Measurements from ENCODE around the gene KRT32. TPM values are rescaled to one million over a fixed set of nuclear protein-coding genes. Genes with fewer than 3 reads are reported as not detected.
A peak's percentile ranks its signal among the peaks of the same experiment; 100 is the strongest.

The KRT32 gene
- polyA plus RNA-seq, 1 donor (not counting 4 experiments of a cell fraction or from before 2014, with no cell fraction given) = not detected

DNA sequence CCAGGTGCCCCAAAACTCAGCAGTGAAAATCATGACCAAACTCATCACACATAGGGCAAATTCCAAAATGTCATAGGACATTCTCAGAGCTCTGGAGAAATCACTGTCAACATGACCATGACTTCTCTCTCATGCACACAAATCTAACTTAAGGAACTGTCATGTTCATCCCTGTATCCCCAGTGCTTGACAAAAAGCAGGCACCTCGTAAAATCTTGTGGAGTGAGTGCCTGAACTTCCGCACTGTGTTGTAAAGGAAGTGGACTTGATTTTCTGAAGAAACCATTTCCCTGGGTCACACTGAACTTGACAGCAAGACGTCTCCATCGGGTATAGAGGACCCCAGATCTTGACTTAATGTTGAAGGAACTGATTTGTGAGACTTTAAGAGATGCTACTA is 45.6 kb downstream of the KRT32 start:
- Histone ChIP-seq H3K27me3 (ENCODE audit: control insufficient read depth, extremely low read depth, insufficient read depth, low read length) (no peaks in the 10 kb centered on the region), H3K9ac (ENCODE audit: control insufficient read depth, extremely low read depth, insufficient read depth, low read length) (peak overlapping the region; percentile 58), H3K36me3 (ENCODE audit: control insufficient read depth in 2 of 2, extremely low read depth in 1 of 2, insufficient read depth in 2 of 2, low read length in 2 of 2) (no peaks in the 10 kb centered on the region), H3K4me1 (ENCODE audit: control insufficient read depth, extremely low read depth, insufficient read depth, low read length) (peaks cover 48% of the 10 kb centered on the region), H3K4me2 (ENCODE audit: control insufficient read depth, extremely low read depth, insufficient read depth, low read depth, low read length) (peak overlapping the region; percentile 46), H2AFZ (ENCODE audit: control insufficient read depth, low read length) (no peak overlapping the region), H4K20me1 (ENCODE audit: control insufficient read depth, extremely low read depth, insufficient read depth, low read length) (no peaks in the 10 kb centered on the region), H3K4me3 (ENCODE audit: control insufficient read depth in 2 of 3, extremely low read depth in 1 of 3, insufficient read depth in 2 of 3, low read depth in 1 of 3, low read length in 3 of 3) (no peak overlapping the region), H3K79me2 (ENCODE audit: control insufficient read depth, insufficient read depth, low read length) (no peaks in the 10 kb centered on the region), H3K9me3 (ENCODE audit: control insufficient read depth, low read depth, low read length) (no peaks in the 10 kb centered on the region), H3K9me1 (ENCODE audit: control insufficient read depth, extremely low read depth, insufficient read depth, low read length) (peaks cover 2% of the 10 kb centered on the region), H3K27ac (ENCODE audit: control insufficient read depth, insufficient read depth, low read length) (peak overlapping the region; percentile 88)
- dilution Hi-C loops (cut with MboI; ENCODE audit: extremely low pct_ligation_motif_present, low sequenced_read_pairs) = no loop called here
- no peak for DNase-seq (ENCODE audit: low read depth, low spot score)
- TF ChIP-seq CTCF (optimal IDR thresholded peaks at IDR 0.05 in 1 of 3, IDR thresholded peaks at IDR 0.05 in 1 of 3, conservative IDR thresholded peaks at IDR 0.05 in 1 of 3; ENCODE audit: extremely low read depth in 1 of 3, insufficient read depth in 2 of 3, low read length in 3 of 3) (no peak), EZH2 (IDR thresholded peaks at IDR 0.05; ENCODE audit: low read length) (no peak)
- FAIRE-seq = no peak

GRCh38 chr17:41421116-41421515 is 46.1 kb downstream of the KRT32 start:
- Histone ChIP-seq H3K79me2 (ENCODE audit: control insufficient read depth, insufficient read depth, low read length) (no peaks in the 10 kb centered on the region), H3K9me1 (ENCODE audit: control insufficient read depth, extremely low read depth, insufficient read depth, low read length) (peaks cover 2% of the 10 kb centered on the region), H3K27me3 (ENCODE audit: control insufficient read depth, extremely low read depth, insufficient read depth, low read length) (no peaks in the 10 kb centered on the region), H3K4me3 (ENCODE audit: control insufficient read depth in 2 of 3, extremely low read depth in 1 of 3, insufficient read depth in 2 of 3, low read depth in 1 of 3, low read length in 3 of 3) (peak overlapping the region in 2 of 3 experiments; percentile 15 to 38), H3K27ac (ENCODE audit: control insufficient read depth, insufficient read depth, low read length) (peak overlapping the region; percentile 88), H3K36me3 (ENCODE audit: control insufficient read depth in 2 of 2, extremely low read depth in 1 of 2, insufficient read depth in 2 of 2, low read length in 2 of 2) (no peaks in the 10 kb centered on the region), H3K9me3 (ENCODE audit: control insufficient read depth, low read depth, low read length) (no peaks in the 10 kb centered on the region), H3K9ac (ENCODE audit: control insufficient read depth, extremely low read depth, insufficient read depth, low read length) (peak overlapping the region; percentile 58), H3K4me2 (ENCODE audit: control insufficient read depth, extremely low read depth, insufficient read depth, low read depth, low read length) (peak overlapping the region; percentile 46), H3K4me1 (ENCODE audit: control insufficient read depth, extremely low read depth, insufficient read depth, low read length) (peaks cover 48% of the 10 kb centered on the region), H4K20me1 (ENCODE audit: control insufficient read depth, extremely low read depth, insufficient read depth, low read length) (no peaks in the 10 kb centered on the region), H2AFZ (ENCODE audit: control insufficient read depth, low read length) (peak overlapping the region; percentile 32)
- FAIRE-seq (peak; percentile 100), DNase-seq (ENCODE audit: low read depth, low spot score) (no peak)
- TF ChIP-seq CTCF (optimal IDR thresholded peaks at IDR 0.05 in 1 of 3, IDR thresholded peaks at IDR 0.05 in 1 of 3, conservative IDR thresholded peaks at IDR 0.05 in 1 of 3; ENCODE audit: extremely low read depth in 1 of 3, insufficient read depth in 2 of 3, low read length in 3 of 3) (no peak), EZH2 (IDR thresholded peaks at IDR 0.05; ENCODE audit: low read length) (no peak)
- dilution Hi-C loops (cut with MboI; ENCODE audit: extremely low pct_ligation_motif_present, low sequenced_read_pairs) = no loop called here

All from keratinocyte (primary cell).